Activated T-cell treated with anti-CD3 and anti-CD28 coated beads for 24 hours (primary cell): ENCODE data around the gene FAM228B.
"Not testable (repeated sequence)": the region's sequence is repeated elsewhere in the genome, so short reads cannot be mapped to it uniquely, and the experiment has no call there.

ENCODE experiments used
- DNase-seq: peaks from one replicate; pipeline ENCODE4 v3.0.0-alpha.2; 2020; ENCODE audit warnings: low read depth

Gene FAM228B

GRCh38 chr2:24102677-24103076, 20.6 kb upstream of the FAM228B start:
- DNase-seq: no peak

DNA sequence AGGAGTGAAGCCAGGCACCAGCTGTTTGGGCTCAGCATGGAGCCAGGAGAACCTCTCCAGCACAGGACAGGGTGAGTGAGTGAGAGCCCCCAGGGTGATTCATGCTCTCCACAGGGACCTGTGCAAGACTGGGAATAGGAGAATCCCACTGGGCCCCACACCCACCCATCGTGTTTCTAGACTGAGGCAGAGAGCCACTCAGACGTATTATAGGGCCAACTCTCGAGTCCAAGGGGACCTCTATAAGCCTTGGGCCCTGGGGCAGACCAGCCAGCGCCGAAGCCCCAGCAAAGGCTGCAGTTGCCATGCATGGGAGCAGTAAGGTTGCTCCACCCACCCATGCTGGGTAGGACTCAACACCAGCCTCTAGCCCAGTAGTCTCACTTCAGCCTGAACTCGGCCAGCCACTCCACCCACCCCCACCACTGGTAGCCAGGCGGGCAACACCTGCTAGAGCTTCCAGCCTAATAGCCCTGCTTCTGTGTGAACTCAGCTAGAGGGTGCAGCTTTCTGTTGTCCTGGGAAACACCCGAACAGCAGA, 19.1 kb upstream of the FAM228B start:
- no peak for DNase-seq

DNA sequence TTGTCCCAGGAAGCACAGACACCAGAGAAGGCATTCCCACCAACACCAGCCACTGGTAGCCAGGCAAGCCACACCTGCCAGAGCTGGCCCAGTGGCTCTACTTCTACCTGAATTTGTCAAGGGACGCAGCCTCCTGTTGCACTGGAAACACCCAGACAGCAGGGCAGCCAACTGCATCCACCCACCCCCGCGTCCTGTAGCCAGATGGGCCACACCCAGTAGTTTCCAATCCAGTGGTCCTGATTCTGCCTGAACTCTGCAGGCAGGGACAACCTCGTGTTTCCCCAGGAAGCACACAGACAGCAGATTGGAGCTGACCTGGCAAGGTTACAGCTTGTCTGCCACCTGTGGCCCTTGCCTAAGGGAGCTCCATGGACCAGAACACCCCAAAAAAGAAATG, 18.4 kb upstream of the FAM228B start:
- no peak for DNase-seq

DNA sequence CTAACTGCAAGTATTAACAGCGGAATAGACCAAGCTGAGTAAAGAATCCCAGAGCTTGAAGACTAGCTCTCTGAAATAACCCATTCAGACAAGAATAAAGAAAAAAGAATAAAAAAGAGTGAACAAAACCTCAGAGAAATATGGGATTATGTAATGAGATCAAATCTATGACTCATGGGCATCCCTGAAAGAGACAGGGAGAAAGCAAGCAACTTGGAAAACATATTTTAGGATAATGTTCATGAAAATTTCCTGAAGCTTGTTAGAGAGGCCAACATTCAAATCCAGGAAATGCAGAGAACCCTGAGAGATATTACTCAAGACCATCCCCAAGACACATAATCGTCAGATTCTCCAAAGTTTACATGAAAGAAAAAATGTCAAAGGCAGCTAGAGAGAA, 17.5 kb upstream of the FAM228B start:
- DNase-seq: no peak

DNA sequence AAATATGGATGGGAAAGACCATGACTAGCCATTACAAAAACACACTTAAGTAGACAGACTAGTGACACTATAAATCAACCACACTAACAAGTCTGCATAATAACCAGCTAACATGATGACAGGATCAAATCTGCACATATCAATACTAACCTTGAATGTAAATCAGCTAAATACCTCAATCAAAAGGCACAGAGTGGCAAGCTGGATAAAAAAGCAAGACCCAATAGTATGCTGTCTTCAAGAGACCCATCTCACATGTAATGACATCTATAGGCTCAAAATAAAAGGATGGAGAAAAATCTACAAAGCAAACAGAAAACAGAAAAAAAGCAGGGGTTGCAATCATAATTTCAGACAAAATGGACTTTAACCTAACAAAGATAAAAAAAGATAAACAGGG, 16.5 kb upstream of the FAM228B start:
- DNase-seq: no peak

DNA sequence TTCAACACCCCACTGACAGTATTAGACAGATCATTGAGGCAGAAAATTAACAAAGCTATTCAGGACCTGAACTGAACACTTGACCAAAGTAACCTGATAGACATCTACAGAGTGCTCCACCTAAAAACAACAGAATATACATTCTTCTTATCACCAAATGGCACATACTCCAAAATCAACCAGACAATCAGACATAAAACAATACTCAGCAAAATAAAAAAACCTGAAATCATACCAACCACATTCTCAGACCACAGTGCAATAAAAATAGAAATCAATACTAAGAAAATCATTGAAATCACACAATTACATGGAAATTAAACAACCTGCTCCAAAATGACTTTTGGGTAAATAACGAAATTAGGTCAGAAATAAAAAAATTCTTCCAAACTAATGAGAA, 15.9 kb upstream of the FAM228B start:
- DNase-seq: no peak

DNA sequence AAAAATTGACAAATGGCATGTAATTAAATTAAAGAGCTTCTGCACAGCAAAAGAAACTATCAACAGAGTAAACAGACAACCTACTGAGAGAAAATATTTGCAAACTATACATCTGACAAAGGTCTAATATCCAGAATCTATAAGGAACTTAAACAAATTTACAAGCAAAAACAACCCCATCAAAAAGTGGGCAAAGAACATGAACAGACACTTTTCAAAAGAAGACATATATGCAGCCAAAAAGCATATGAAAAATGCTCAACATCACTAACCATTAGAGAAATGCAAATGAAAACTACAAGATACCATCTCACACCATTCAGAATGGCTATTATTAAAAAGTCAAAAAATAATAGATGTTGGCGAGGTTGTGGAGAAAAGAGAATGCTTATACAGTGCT, 13.8 kb upstream of the FAM228B start:
- not testable (repeated sequence) for DNase-seq

DNA sequence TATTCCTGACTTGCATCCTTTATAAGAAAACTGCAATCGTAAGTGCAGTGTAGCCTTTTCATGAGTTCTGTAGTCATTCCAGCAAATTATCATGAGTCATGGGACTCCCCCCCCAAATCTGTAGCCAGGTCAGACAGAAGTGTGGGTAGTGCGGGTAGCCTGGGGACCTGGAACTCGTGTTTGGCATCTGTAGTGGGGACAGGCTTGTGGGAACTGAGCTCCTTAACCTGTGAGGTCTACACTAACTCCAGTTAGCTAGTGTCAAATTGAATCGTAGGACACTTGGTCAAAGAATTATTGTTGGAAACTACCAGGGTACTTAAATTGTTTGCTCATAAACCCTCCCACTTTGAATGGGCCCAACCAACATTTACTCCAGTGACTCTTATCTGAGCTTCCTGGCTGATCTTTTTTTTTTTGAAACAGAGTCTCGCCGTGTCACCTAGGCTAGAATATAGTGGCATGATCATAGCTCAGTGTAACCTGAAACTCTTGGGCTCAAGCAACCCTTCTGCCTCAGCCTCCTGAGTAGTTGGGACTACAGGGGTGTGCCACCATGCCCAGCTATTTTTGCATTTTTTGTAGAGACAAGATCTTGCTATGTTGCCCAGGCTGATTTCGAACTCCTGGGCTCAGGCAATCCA, 12.5 kb upstream of the FAM228B start:
- no peak for DNase-seq

DNA sequence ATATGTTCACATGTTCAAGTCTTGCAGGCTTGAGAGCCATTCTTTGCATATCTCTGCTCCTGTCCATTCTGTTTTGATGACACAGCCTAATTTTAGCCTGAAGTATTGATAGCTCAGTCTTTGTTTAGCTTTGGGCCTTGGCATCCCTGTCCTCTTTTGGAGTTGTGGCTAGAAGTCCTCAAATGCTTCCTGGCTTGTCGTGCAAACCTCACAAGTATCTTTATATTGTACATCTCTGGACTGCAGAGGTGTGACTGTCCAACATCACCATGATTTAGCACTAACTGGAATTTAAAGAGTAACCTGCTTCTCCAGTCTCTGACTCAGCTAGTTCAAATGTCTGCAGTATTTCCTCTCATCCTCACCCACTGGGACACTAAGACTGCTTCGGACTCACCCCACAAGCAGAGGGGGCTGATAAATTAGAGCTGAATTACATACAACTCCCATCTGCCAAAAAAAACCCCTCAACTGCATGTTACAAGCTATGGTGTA, 11.8 kb upstream of the FAM228B start:
- no peak for DNase-seq

DNA sequence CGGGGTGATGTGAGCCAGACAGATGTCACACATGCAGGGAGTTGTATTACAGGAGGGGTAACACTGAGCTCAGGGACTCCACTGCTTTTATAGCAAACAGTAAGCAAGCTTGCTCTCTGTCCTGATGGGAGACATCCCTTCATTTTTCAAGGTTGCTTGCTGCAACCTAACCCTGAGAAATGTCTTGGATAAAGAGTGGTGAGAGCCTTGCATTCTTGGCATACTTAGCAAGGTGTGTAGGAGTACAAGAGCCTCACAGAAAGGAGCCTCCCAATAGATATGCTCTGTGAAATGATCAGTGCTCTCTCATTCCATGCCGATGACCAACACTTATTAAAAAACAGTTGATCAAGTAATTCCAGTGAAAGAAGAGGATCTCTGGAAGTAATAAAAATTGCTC, 8.2 kb upstream of the FAM228B start:
- no peak for DNase-seq

GRCh38 chr2:24117902-24118301, 5.4 kb upstream of the FAM228B start:
- no peak for DNase-seq

- no peak for DNase-seq
These were observed 2.2 kb upstream of the FAM228B start for GRCh38 chr2:24121066-24121465.

GRCh38 chr2:24121469-24121868, 1.8 kb upstream of the FAM228B start:
- no peak for DNase-seq

DNA sequence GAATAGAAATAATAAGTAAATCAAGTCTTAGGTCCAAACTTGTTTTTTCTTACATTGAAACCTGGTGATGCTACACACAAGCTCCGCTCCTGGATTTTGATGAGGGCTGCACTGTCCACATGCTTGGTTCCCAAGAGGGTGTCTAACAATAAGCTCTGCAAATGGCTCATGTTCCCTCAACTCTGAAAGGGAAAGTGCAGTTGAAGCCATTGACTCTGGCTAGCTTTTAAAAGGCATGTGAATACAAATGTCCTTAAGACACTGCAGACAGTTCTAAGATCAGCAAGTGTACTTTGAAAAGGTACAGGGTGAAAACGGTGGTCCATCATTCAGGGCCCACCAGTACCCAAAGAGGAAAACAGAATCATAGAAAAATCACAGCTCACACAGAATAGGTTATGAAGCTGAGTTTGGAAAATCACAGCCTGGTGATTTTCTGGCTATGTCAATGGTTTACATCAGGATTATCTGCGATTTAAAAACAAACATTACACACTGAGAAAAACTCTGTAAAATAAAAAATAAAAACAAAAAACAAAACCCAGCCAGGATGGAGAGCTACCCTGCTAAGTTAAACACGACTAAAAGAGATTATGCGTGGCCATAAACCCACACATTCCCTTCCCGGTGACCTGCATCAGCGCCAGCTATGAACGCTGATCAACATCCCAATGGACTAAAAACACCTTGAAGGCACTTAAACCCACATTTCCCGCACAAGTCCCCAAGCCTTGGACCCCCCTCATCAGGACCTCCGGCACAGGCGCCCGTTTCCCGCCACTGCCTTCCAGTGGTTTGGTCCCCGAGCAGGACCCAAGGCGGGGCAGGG, 689 bp upstream of the FAM228B start:
- no peak for DNase-seq

DNA sequence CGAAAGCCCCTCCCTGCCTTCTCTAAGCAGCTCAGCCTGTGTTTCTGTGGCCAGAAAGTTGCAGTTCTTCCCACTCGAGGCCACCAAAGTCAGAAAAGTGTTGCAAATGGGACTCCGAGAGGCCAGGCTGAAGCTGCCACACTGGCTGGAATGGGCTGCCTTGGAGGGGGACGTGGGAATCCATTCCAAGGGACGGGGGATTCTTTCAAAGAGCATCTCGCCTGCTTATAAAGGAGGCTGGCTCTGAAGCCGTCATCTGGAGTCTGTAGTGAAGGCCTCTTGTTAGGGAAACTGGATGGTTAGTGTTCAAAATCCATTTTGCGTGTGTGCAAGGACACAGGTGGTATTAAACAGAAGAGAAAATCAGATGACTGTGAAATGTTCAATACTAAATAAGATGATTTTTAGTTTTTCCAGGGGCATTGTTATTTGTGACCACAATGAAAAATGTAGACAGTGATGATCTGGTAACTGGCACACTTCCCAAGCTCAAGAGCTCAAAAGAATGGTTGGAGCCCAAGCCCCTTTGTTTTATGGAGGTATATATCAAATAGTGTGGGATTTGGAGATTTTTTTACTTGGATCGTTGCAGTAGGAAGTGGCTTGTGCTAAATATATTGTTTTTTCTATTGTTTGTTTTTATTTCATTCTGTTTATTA, 782 bp downstream of the FAM228B start:
- no peak for DNase-seq

- no peak for DNase-seq
These were observed 2.7 kb downstream of the FAM228B start for GRCh38 chr2:24125956-24126355.

DNA sequence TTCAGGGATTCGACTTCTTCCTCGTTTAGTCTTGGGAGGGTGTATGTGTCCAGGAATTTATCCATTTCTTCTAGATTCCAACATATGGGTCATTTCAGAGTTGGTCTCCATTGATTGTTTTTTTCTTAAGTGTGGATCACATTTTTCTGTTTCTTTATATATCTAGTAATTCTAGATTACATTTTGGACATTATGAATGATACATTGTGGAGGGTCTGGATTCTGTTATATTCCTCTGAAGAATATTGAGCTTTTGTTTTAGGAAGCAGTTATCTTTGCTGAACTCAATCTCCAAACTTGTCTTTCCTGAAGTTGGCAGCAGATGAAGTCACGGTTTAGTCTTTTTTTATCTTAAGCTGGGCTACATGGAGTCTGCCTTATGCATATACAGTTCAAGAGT, 9.3 kb downstream of the FAM228B start:
- no peak for DNase-seq

- not testable (repeated sequence) for DNase-seq
These were observed 17.0 kb downstream of the FAM228B start for GRCh38 chr2:24140305-24140704.

DNA sequence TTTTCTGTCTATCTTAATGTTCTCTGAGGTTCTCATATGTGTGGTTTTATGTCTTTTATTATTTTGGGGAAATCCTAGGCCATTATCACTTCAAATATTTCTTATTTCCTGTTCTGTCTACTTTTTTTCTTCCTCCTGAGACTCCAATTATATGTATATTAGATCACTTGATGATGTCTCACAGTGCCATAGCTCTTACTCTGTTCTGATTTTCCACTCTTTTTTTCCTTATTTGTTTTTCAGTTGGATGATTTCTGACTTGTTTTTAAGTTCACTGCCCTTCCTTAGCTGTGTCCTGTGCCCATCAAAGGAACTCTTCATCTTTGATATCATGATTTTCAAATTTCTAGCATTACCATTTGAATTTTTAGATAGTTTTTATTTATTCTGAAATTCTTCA, 24.1 kb downstream of the FAM228B start:
- DNase-seq: no peak

- no peak for DNase-seq
These were observed 29.3 kb downstream of the FAM228B start for GRCh38 chr2:24152413-24153197.

- no peak for DNase-seq
These were observed 30.2 kb downstream of the FAM228B start for GRCh38 chr2:24153478-24153877.

- no peak for DNase-seq
These were observed 34.9 kb downstream of the FAM228B start for GRCh38 chr2:24158131-24158530.
